GM23338 (cell line): ENCODE results near the gene PEX10. TPM values are rescaled to one million over a fixed set of nuclear protein-coding genes. Genes with fewer than 3 reads are reported as not detected.

Experiments
- ATAC-seq: fragments of 200-7000 bp; cut with Tn5 transposase; 3 replicates; pipeline ENCODE4 v1.9.1; 2020
- DNase-seq: peaks from one replicate; pipeline ENCODE4 v3.0.0-alpha.2; 2015; ENCODE audit warnings: low spot score
- H2AFZ ChIP-seq: fragments of 200-600 bp; sonication (generic); 2 replicates; pipeline ENCODE4 v1.8.0; 2016; ENCODE audit warnings: antibody characterized with exemption, mild to moderate bottlenecking, moderate library complexity
- H3F3A ChIP-seq: fragments of 200-600 bp; sonication (generic); replicated peaks from 2 replicates; pipeline ENCODE4 v1.8.0; 2017; ENCODE audit warnings: antibody characterized with exemption, mixed run types, low read depth
- H3K27ac ChIP-seq: fragments of 200-600 bp; sonication (generic); 2 replicates; pipeline ENCODE4 v1.6.1; 2016; ENCODE audit warnings: low read depth
- H3K27me3 ChIP-seq: fragments of 200-600 bp; sonication (generic); 2 replicates; pipeline ENCODE4 v1.8.0; 2016; ENCODE audit warnings: mild to moderate bottlenecking, mixed run types, moderate library complexity; ENCODE audit not compliant: insufficient read depth
- H3K36me3 ChIP-seq: fragments of 200-600 bp; sonication (generic); 2 replicates; pipeline ENCODE4 v1.8.0; 2016; ENCODE audit warnings: mild to moderate bottlenecking; ENCODE audit not compliant: insufficient read depth
- H3K4me1 ChIP-seq: fragments of 200-600 bp; sonication (generic); 2 replicates; pipeline ENCODE4 v1.8.0; 2016; ENCODE audit warnings: mild to moderate bottlenecking, moderate library complexity; ENCODE audit not compliant: insufficient read depth
- H3K4me2 ChIP-seq: fragments of 200-600 bp; sonication (generic); 2 replicates; pipeline ENCODE4 v1.7.1; 2017; ENCODE audit warnings: mixed run types
- H3K4me3 ChIP-seq: fragments of 200-600 bp; sonication (generic); 2 replicates; pipeline ENCODE4 v1.6.1; 2016; ENCODE audit warnings: mixed run types
- H3K79me2 ChIP-seq: fragments of 200-600 bp; sonication (generic); replicated peaks from 2 replicates; pipeline ENCODE4 v1.8.0; 2017; ENCODE audit warnings: mild to moderate bottlenecking; ENCODE audit not compliant: insufficient read depth
- H3K9me2 ChIP-seq: fragments of 200-600 bp; sonication (generic); 2 replicates; pipeline ENCODE4 v1.8.0; 2017; ENCODE audit not compliant: insufficient read depth
- H4K20me1 ChIP-seq: fragments of 200-600 bp; sonication (generic); replicated peaks from 2 replicates; pipeline ENCODE4 v1.8.0; 2017; ENCODE audit warnings: mild to moderate bottlenecking; ENCODE audit not compliant: insufficient read depth
- H3K27ac Mint-ChIP-seq: 2 replicates; pipeline ENCODE4 v1.8.0; 2020; ENCODE audit warnings: inconsistent platforms, mild to moderate bottlenecking, moderate library complexity, mixed read lengths
- H3K27me3 Mint-ChIP-seq: 3 replicates; pipeline ENCODE4 v1.8.0; 2022; ENCODE audit warnings: low read depth, mild to moderate bottlenecking, moderate library complexity, mixed read lengths, inconsistent platforms; ENCODE audit not compliant: insufficient read depth, poor library complexity
- H3K36me3 Mint-ChIP-seq: 3 replicates; pipeline ENCODE4 v1.8.0; 2021; ENCODE audit warnings: low read depth, mild to moderate bottlenecking, inconsistent platforms, moderate library complexity, mixed read lengths
- H3K4me1 Mint-ChIP-seq: 3 replicates; pipeline ENCODE4 v1.8.0; 2020; ENCODE audit warnings: mild to moderate bottlenecking, inconsistent platforms, mixed read lengths
- H3K4me3 Mint-ChIP-seq: 3 replicates; pipeline ENCODE4 v1.8.0; 2021; ENCODE audit warnings: moderate library complexity, mild to moderate bottlenecking, inconsistent platforms, mixed read lengths
- H3K9me3 Mint-ChIP-seq: 3 replicates; pipeline ENCODE4 v1.8.0; 2020; ENCODE audit warnings: moderate library complexity, mild to moderate bottlenecking, inconsistent platforms, mixed read lengths
- CREB1 ChIP-seq: fragments of 250-450 bp; sonication (Bioruptor Pico); IDR thresholded peaks from 2 replicates; pipeline ENCODE4 v1.5.0; 2020; ENCODE audit warnings: low read depth, mild to moderate bottlenecking, moderate library complexity
- CTCF ChIP-seq, 2 experiments: fragments of 200-600 bp in 1 of 2; sonication (generic) in 1 of 2; conservative IDR thresholded peaks; 2 replicates each; pipeline versions ENCODE4 v1.5.1 to v1.6.1; 2016 to 2017; ENCODE audit warnings: antibody characterized with exemption in 2 of 2, low read depth in 2 of 2, mild to moderate bottlenecking in 2 of 2, moderate library complexity in 1 of 2
- ETS1 ChIP-seq: IDR thresholded peaks from 2 replicates; pipeline ENCODE4 v1.6.1; 2016; ENCODE audit warnings: antibody characterized with exemption
- EZH2 ChIP-seq: fragments of 200-600 bp; sonication (generic); IDR thresholded peaks from one replicate; pipeline ENCODE4 v1.8.0; 2017; ENCODE audit warnings: antibody characterized with exemption, mild to moderate bottlenecking, low read depth; ENCODE audit not compliant: unreplicated experiment
- EZH2phosphoT487 ChIP-seq: fragments of 200-600 bp; sonication (generic); IDR thresholded peaks from one replicate; pipeline ENCODE4 v1.8.1; 2018; ENCODE audit warnings: antibody characterized with exemption; ENCODE audit not compliant: unreplicated experiment
- JUNB ChIP-seq: IDR thresholded peaks from one replicate; pipeline ENCODE4 v1.6.1; 2016; ENCODE audit warnings: antibody characterized with exemption; ENCODE audit not compliant: unreplicated experiment
- NANOG ChIP-seq: IDR thresholded peaks from 2 replicates; pipeline ENCODE4 v1.6.1; 2016; ENCODE audit warnings: antibody characterized with exemption, borderline replicate concordance
- POLR2AphosphoS5 ChIP-seq: IDR thresholded peaks from 2 replicates; pipeline ENCODE4 v1.6.1; 2016; ENCODE audit warnings: antibody characterized with exemption, low read depth
- REST ChIP-seq: IDR thresholded peaks from one replicate; pipeline ENCODE4 v1.6.1; 2018; ENCODE audit warnings: antibody characterized with exemption; ENCODE audit not compliant: unreplicated experiment
- STAT1 ChIP-seq: IDR thresholded peaks from one replicate; pipeline ENCODE4 v1.6.1; 2016; ENCODE audit warnings: antibody characterized with exemption; ENCODE audit not compliant: unreplicated experiment
- ZNF114 ChIP-seq: fragments of 250-450 bp; sonication (Bioruptor Pico); IDR thresholded peaks from 2 replicates; pipeline ENCODE4 v1.5.0; 2020; ENCODE audit warnings: mild to moderate bottlenecking, moderate library complexity
- ZNF331 ChIP-seq: fragments of 250-450 bp; sonication (Bioruptor Pico); IDR thresholded peaks from 2 replicates; pipeline ENCODE4 v1.5.0; 2020; ENCODE audit warnings: low read depth, mild to moderate bottlenecking, moderate library complexity
- polyA plus RNA-seq: library from polyadenylated mRNA; unstranded; fragments of >200 nt; fragmentation: Nextera tagmentation; extraction: Ambion mirVana; gene quantifications from 2 replicates; pipeline ENCODE4 v1.2.1, GENCODE V29; 2016
- total RNA-seq: library from RNA; depleted of rRNA; stranded (reverse); fragments of >200 nt; shearing (Covaris generic); gene quantifications from 2 replicates; pipeline ENCODE4 v1.2.3, GENCODE V29; 2014
- TF ChIP-seq, protein P1 (sequence below): fragments of 250-450 bp; sonication (Bioruptor Pico); IDR thresholded peaks from 2 replicates; pipeline ENCODE4 v1.5.0; 2020; ENCODE audit warnings: mild to moderate bottlenecking, moderate library complexity

The PEX10 gene
- total and polyA plus RNA-seq, 2 experiments from 2014 or later, result 15.0 to 53.9 TPM

DNA sequence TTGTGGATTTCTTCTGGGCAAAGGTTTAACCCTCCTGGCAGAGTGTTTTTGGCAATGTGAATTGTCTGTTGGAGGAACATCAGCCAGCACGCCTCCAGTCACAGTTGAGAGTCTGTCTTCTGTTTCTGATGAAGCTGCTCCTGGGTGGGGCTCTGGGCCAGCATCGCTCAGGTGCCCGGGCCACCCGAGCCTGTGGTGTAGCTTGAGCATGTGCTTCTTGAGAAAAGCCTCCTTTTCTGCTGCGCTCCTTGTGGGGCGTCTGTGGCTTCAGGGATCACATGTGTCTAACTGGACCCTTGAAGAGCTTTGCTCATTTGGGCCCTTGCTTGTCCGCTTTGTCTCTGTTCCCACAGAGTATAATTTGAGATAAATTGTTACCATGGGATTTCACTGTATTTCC, 13.5 kb downstream of the PEX10 start:
- TF ChIP-seq STAT1 (no peak), CTCF (conservative IDR thresholded peaks at IDR 0.05; ENCODE audit: low read depth in 2 of 2) (no peak), ZNF331 (CRISPR knock-in tag) (no peak), ZNF114 (no peak), EZH2phosphoT487 (no peak), CREB1 (no peak), EZH2 (no peak), JUNB (no peak), POLR2AphosphoS5 (no peak), NANOG (no peak), REST (no peak), ETS1 (no peak)
- TF ChIP-seq, protein P1, sequence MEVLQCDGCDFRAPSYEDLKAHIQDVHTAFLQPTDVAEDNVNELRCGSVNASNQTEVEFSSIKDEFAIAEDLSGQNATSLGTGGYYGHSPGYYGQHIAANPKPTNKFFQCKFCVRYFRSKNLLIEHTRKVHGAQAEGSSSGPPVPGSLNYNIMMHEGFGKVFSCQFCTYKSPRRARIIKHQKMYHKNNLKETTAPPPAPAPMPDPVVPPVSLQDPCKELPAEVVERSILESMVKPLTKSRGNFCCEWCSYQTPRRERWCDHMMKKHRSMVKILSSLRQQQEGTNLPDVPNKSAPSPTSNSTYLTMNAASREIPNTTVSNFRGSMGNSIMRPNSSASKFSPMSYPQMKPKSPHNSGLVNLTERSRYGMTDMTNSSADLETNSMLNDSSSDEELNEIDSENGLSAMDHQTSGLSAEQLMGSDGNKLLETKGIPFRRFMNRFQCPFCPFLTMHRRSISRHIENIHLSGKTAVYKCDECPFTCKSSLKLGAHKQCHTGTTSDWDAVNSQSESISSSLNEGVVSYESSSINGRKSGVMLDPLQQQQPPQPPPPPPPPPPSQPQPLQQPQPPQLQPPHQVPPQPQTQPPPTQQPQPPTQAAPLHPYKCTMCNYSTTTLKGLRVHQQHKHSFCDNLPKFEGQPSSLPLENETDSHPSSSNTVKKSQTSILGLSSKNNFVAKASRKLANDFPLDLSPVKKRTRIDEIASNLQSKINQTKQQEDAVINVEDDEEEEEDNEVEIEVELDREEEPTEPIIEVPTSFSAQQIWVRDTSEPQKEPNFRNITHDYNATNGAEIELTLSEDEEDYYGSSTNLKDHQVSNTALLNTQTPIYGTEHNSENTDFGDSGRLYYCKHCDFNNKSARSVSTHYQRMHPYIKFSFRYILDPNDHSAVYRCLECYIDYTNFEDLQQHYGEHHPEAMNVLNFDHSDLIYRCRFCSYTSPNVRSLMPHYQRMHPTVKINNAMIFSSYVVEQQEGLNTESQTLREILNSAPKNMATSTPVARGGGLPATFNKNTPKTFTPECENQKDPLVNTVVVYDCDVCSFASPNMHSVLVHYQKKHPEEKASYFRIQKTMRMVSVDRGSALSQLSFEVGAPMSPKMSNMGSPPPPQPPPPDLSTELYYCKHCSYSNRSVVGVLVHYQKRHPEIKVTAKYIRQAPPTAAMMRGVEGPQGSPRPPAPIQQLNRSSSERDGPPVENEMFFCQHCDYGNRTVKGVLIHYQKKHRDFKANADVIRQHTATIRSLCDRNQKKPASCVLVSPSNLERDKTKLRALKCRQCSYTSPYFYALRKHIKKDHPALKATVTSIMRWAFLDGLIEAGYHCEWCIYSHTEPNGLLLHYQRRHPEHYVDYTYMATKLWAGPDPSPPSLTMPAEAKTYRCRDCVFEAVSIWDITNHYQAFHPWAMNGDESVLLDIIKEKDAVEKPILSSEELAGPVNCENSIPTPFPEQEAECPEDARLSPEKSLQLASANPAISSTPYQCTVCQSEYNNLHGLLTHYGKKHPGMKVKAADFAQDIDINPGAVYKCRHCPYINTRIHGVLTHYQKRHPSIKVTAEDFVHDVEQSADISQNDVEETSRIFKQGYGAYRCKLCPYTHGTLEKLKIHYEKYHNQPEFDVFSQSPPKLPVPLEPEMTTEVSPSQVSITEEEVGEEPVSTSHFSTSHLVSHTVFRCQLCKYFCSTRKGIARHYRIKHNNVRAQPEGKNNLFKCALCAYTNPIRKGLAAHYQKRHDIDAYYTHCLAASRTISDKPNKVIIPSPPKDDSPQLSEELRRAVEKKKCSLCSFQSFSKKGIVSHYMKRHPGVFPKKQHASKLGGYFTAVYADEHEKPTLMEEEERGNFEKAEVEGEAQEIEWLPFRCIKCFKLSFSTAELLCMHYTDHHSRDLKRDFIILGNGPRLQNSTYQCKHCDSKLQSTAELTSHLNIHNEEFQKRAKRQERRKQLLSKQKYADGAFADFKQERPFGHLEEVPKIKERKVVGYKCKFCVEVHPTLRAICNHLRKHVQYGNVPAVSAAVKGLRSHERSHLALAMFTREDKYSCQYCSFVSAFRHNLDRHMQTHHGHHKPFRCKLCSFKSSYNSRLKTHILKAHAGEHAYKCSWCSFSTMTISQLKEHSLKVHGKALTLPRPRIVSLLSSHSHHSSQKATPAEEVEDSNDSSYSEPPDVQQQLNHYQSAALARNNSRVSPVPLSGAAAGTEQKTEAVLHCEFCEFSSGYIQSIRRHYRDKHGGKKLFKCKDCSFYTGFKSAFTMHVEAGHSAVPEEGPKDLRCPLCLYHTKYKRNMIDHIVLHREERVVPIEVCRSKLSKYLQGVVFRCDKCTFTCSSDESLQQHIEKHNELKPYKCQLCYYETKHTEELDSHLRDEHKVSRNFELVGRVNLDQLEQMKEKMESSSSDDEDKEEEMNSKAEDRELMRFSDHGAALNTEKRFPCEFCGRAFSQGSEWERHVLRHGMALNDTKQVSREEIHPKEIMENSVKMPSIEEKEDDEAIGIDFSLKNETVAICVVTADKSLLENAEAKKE (CRISPR knock-in tag), result no peak
- peaks cover 63% of the 10 kb centered on the region for H3K36me3 Mint-ChIP-seq

More for the DNA sequence above, 13.5 kb downstream of the PEX10 start:
- Mint-ChIP-seq H3K4me1 (no peaks in the 10 kb centered on the region; the same call in 2 of the 3 replicates), H3K9me3 (no peaks in the 10 kb centered on the region; the same call in 2 of the 3 replicates), H3K27me3 (peaks cover 4% of the 10 kb centered on the region), H3K27ac (no peak overlapping the region), H3K4me3 (no peak overlapping the region)
- Histone ChIP-seq H3K4me1 (no peaks in the 10 kb centered on the region), H3K4me3 (no peak overlapping the region), H3K27me3 (no peaks in the 10 kb centered on the region), H2AFZ (no peak overlapping the region), H3K27ac (no peak overlapping the region), H3K79me2 (peaks cover 20% of the 10 kb centered on the region), H3K4me2 (no peak overlapping the region), H4K20me1 (peaks cover 7% of the 10 kb centered on the region; the same call in 1 of the 2 replicates), H3K36me3 (no peaks in the 10 kb centered on the region; the same call in none of the 2 replicates), H3K9me2 (no peaks in the 10 kb centered on the region), H3F3A (peaks cover 10% of the 10 kb centered on the region; the same call in 1 of the 2 replicates)
- no peak for DNase-seq
- no peak for ATAC-seq
